ENCODE results near the gene CA10.

DNA sequence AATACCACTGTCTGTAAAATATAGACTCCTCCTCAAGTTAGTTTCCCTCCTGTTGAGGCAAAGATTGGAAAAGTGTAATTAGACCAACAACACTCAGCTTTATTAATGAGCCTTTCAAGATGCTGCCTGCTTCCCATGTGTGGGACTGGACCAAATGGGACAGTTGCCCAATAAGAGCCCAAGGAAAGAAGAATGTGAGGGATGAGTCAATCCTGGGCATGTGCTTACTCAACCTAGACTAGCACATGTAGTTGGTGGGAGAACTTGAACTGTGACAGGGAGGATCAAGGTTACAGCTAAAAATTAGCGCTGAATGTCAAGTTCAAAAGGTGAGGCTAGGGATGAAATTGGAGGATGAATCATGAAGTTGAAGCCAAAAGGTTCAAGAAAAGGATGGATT lies 435.5 kb downstream of the CA10 start:
- TF ChIP-seq, protein P1, sequence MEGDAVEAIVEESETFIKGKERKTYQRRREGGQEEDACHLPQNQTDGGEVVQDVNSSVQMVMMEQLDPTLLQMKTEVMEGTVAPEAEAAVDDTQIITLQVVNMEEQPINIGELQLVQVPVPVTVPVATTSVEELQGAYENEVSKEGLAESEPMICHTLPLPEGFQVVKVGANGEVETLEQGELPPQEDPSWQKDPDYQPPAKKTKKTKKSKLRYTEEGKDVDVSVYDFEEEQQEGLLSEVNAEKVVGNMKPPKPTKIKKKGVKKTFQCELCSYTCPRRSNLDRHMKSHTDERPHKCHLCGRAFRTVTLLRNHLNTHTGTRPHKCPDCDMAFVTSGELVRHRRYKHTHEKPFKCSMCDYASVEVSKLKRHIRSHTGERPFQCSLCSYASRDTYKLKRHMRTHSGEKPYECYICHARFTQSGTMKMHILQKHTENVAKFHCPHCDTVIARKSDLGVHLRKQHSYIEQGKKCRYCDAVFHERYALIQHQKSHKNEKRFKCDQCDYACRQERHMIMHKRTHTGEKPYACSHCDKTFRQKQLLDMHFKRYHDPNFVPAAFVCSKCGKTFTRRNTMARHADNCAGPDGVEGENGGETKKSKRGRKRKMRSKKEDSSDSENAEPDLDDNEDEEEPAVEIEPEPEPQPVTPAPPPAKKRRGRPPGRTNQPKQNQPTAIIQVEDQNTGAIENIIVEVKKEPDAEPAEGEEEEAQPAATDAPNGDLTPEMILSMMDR (IDR thresholded peaks at IDR 0.05; ENCODE audit: low read length), result no peak
- no peak for TF ChIP-seq EZH2 (IDR thresholded peaks at IDR 0.05; ENCODE audit: borderline replicate concordance, low read length)
